Measurements from ENCODE around the gene DNM3. TPM values are rescaled to one million over a fixed set of nuclear protein-coding genes. Genes with fewer than 3 reads are reported as not detected.

DNM3 gene
- total RNA-seq, 1 donor from 2014 or later = 15.4 TPM

DNA sequence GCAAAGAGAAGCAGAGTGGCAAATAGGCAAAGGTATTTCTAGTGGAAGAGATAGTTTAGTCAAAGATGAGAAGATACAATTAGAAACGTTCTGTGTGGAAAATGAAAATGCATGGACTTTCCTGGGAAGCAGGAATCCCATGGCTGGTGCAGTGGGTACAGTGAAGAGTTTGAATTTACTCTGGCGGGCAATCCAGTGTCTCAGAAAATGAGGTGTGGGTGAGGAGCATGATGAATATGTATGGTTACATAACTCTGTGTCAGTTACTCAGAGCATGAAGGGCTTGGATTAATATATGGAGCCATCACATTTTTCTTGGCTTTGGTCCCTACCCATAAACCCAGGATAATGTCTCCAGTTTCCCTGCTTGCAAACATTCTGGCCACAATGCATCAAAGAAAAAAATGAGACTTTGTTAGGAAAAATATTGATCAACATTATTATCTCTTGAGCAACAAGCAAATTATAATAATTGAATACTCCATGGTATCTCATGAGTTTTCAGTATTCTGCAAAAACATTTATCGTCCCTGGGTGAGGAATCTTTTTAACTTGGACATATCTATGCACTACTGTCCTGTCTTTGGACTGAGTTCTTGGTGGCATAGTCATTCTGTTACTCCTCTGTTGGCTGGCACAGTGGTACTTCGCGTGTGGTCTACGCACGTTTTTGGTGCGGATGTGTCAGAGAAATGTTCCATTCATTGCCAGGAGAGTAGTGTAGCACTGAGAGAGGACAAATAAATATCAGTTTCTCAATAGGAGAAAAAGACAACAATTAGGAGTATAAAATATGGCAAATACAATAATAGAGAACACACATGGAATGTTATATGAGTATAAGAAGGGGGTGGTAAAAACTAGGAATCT is 405.5 kb downstream of the DNM3 start:
- no peaks in the 10 kb centered on the region for H3K9me3 ChIP-seq
- DNase-seq (no peak), ATAC-seq (no peak)
- intact Hi-C loops (cut with DNase I) = no loop called here
- H3K27ac ChIP-seq = no peak overlapping the region
- no peaks in the 10 kb centered on the region for H3K36me3 ChIP-seq
- no peaks in the 10 kb centered on the region for H3K27me3 ChIP-seq
- no peaks in the 10 kb centered on the region for H3K4me1 ChIP-seq
- TF ChIP-seq, protein P1, sequence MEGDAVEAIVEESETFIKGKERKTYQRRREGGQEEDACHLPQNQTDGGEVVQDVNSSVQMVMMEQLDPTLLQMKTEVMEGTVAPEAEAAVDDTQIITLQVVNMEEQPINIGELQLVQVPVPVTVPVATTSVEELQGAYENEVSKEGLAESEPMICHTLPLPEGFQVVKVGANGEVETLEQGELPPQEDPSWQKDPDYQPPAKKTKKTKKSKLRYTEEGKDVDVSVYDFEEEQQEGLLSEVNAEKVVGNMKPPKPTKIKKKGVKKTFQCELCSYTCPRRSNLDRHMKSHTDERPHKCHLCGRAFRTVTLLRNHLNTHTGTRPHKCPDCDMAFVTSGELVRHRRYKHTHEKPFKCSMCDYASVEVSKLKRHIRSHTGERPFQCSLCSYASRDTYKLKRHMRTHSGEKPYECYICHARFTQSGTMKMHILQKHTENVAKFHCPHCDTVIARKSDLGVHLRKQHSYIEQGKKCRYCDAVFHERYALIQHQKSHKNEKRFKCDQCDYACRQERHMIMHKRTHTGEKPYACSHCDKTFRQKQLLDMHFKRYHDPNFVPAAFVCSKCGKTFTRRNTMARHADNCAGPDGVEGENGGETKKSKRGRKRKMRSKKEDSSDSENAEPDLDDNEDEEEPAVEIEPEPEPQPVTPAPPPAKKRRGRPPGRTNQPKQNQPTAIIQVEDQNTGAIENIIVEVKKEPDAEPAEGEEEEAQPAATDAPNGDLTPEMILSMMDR (IDR thresholded peaks at IDR 0.05) = no peak
- no peak overlapping the region for H3K4me3 ChIP-seq

DNA sequence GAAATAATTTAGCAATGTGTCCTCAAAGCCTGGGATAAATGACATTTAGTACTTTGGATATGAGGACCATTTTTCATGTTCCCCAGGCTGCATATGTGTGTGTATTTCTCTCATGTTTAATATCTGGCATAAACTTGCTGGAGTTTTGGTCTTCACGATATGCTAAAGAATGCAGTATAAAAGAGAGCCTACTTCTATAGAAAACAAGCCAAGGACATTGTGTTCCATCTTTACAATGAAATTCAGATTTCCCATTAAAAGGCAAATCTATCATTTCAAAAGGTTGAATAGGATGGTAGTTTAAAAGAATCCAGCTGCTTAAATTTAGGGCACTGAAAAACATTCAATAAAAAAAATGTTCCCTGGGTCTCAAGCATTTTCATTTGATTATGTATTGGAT is 410.2 kb downstream of the DNM3 start:
- Histone ChIP-seq H3K4me3 (no peak overlapping the region), H3K4me1 (no peaks in the 10 kb centered on the region), H3K27me3 (no peaks in the 10 kb centered on the region), H3K36me3 (no peaks in the 10 kb centered on the region), H3K9me3 (no peaks in the 10 kb centered on the region), H3K27ac (no peak overlapping the region)
- TF ChIP-seq, protein P1 (IDR thresholded peaks at IDR 0.05) = no peak
- intact Hi-C loops (cut with DNase I) = no loop called here
- DNase-seq = no peak
- ATAC-seq = no peak

DNA sequence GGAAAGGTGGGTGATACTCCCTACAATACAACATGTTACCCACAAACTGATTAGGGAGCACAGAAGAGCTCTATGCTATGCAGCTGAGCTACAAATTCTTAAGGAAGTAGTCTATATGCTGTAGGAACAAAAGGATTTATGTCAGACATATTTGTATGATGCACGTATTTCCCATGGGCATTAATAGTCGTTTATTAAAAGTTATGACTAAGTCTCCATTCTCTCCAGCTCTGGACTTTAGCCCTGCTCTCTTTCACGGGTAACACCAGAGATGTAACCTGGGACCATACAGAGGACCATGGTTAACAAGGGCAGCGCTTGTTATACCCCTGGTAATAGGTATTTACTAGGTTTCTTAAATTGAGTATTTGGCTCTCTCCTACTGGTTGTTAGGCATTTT is 411.0 kb downstream of the DNM3 start:
- H3K4me1 ChIP-seq = no peaks in the 10 kb centered on the region
- intact Hi-C loops (cut with DNase I) = no loop called here
- H3K9me3 ChIP-seq = no peaks in the 10 kb centered on the region
- no peak for DNase-seq
- ATAC-seq = no peak
- H3K27ac ChIP-seq = no peak overlapping the region
- no peaks in the 10 kb centered on the region for H3K36me3 ChIP-seq
- TF ChIP-seq, protein P1 (IDR thresholded peaks at IDR 0.05) = no peak
- no peak overlapping the region for H3K4me3 ChIP-seq
- H3K27me3 ChIP-seq = no peaks in the 10 kb centered on the region

DNA sequence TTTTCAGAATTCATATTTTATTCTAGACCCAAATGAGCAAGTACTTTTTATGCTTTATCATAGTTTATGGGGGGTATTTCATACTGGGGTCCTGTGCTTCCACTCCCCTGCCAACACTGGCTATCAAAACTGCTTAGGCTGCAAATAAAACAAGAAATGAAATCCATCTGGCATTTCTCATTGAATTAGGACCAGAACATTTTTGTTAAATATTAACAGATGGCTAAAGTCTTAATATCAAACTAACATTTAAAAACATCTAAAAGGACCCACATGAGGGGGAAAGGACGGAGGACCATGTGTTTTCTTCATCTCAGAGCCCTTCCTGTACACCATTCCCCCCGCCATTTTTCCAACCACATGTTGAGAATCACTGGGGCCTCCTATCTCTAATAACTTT is 411.7 kb downstream of the DNM3 start:
- no peak overlapping the region for H3K4me3 ChIP-seq
- ATAC-seq (no peak), DNase-seq (no peak)
- H3K27me3 ChIP-seq = no peaks in the 10 kb centered on the region
- H3K27ac ChIP-seq = no peak overlapping the region
- no peaks in the 10 kb centered on the region for H3K9me3 ChIP-seq
- intact Hi-C loops (cut with DNase I) = no loop called here
- H3K4me1 ChIP-seq = no peaks in the 10 kb centered on the region
- TF ChIP-seq, protein P1 (IDR thresholded peaks at IDR 0.05) = no peak
- no peaks in the 10 kb centered on the region for H3K36me3 ChIP-seq

DNA sequence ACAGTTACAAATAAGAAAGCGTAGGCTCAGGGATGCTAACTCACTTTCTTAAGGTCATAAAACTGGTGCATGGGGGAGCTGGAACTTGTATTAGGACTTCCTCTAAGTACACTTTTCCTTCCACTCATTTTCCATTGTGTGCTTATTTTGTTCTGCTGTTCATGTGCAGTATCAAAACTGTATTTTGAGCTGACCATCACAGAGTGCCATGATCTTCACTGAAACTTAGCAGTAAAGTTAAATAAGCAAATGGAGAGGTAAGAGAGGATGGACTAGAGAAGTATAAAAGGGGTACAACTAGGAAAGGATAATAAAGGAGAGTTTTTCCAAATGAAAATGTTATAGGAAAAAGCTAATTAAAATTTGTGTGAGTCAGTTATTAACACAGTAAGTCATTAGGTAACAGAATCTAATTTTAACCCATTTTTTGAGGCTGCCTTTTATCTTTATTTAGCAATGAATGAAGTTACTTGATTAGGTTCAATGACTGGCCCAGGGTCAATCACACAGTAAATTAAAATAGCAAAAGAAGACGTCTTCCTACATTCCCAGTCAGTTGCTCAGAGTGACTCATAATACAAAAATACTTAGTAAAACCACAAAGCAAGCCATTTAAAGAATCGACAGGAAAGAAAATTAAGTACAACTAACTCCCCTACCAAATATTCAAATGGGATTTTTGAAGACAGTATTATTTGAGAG is 413.4 kb downstream of the DNM3 start:
- Histone ChIP-seq H3K27me3 (no peaks in the 10 kb centered on the region), H3K9me3 (no peaks in the 10 kb centered on the region), H3K4me1 (no peaks in the 10 kb centered on the region), H3K27ac (no peak overlapping the region), H3K36me3 (no peaks in the 10 kb centered on the region), H3K4me3 (no peak overlapping the region)
- TF ChIP-seq, protein P1 (IDR thresholded peaks at IDR 0.05) = no peak
- ATAC-seq = no peak
- intact Hi-C loops (cut with DNase I) = no loop called here
- DNase-seq = no peak

Measured in upper lobe of right lung (tissue), 1 donor.